T-helper 1 cell treated with Interleukin-12 subunit alpha and Interleukin-12 subunit beta and Interleukin-4 antibody, amounts not matched to agents 30 μg/mL and 1 μg/mL, for 36 hours (primary cell): ENCODE data around the gene RALGPS1.
A peak's percentile ranks its signal among the peaks of the same experiment; 100 is the strongest.

ENCODE experiments used
- H3K27ac Mint-ChIP-seq: one replicate; pipeline ENCODE4 v1.8.0; 2021; ENCODE audit warnings: mild to moderate bottlenecking, mixed read lengths
- H3K27me3 Mint-ChIP-seq: one replicate; pipeline ENCODE4 v1.8.0; 2021; ENCODE audit warnings: low read depth, mixed read lengths
- H3K36me3 Mint-ChIP-seq: one replicate; pipeline ENCODE4 v1.8.0; 2021; ENCODE audit warnings: low read depth, mixed read lengths
- H3K4me1 Mint-ChIP-seq: one replicate; pipeline ENCODE4 v1.8.0; 2021; ENCODE audit warnings: low read depth, mixed read lengths
- H3K4me3 Mint-ChIP-seq: one replicate; pipeline ENCODE4 v1.8.0; 2021; ENCODE audit warnings: mild to moderate bottlenecking, moderate library complexity, mixed read lengths
- H3K9me3 Mint-ChIP-seq: one replicate; pipeline ENCODE4 v1.8.0; 2021; ENCODE audit warnings: mixed read lengths

Gene RALGPS1

DNA sequence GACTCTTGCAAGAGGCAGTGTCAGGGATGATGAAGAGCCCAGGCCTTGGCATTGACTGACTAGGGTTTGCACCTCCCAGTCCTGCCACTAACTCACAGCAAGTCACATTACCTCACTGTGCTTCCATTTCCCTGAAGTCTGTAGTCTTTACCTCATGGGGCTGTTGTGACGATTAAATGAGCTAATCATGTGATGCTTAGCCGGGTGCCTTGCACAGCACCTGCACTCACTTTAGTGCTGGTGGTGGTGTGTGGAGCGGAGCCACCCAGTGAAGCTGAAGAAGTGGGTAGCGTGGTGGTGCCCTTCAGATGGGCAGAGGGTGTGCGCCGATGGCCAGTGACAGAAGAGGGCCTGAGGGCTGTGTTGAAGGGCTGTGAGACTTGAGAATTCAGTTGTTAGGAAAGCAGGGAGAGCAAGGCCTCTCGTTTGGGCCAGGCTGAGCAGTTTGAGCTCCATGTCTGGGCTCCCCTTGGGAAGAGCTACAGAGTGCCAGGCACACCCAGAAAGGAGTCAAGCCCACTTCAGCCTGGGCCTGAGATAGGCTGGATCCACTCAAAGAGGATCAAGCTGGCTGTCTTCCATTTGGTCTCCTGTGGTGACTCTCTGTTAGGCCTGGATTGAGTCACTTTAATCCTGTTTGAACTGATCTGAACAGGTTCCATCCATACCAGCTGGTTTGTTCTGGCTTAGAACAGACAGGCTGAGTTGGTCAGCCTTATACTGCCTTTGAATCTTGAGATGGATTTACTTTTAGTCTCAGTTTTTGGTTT lies 42.5 kb downstream of the RALGPS1 start:
- peaks cover 43% of the 10 kb centered on the region for H3K27me3 Mint-ChIP-seq
- H3K4me1 Mint-ChIP-seq, result no peaks in the 10 kb centered on the region
- H3K9me3 Mint-ChIP-seq, result no peaks in the 10 kb centered on the region
- no peak overlapping the region for H3K4me3 Mint-ChIP-seq
- H3K27ac Mint-ChIP-seq, result no peak overlapping the region
- H3K36me3 Mint-ChIP-seq, result no peaks in the 10 kb centered on the region

DNA sequence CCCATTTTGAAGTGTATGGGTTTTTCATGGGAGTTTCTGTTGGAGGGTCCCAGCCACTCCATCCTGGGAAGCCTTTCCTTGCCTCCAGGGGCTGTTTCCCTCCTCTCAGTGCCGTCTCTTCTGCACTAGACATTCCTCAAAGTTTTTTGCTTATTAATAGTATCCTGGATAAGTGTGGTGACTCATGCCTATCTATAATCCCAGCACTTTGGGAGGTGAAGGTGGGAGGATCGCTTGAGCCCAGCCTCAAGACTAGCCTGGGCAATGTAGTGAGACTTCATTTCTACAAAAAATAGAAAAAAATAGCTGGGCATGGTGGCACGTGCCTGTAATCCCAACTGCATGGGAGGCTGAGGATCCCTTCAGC lies 43.1 kb downstream of the RALGPS1 start:
- H3K36me3 Mint-ChIP-seq, result no peaks in the 10 kb centered on the region
- no peak overlapping the region for H3K27ac Mint-ChIP-seq
- no peak overlapping the region for H3K4me3 Mint-ChIP-seq
- no peaks in the 10 kb centered on the region for H3K9me3 Mint-ChIP-seq
- peaks cover 37% of the 10 kb centered on the region for H3K27me3 Mint-ChIP-seq
- H3K4me1 Mint-ChIP-seq, result no peaks in the 10 kb centered on the region

DNA sequence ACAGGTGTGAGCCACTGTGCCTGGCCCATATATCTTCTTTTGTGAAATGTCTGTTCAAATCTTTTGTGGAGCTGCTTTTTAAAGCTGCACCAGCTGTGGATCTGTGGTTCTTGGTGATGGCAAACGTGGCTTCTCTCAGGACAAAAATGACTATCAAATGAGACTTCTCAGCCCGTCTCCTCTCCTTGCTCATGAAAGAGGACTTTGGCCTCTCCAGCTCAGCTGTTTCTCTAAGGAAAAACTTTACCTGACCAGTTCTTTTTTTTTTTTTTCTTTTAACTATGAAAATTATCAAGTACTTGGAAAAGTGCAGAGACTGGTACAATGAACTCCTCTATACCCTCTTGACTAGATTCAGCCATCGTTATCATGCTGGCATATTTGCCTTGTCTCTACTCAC lies 44.8 kb downstream of the RALGPS1 start:
- H3K27ac Mint-ChIP-seq, result no peak overlapping the region
- no peaks in the 10 kb centered on the region for H3K36me3 Mint-ChIP-seq
- H3K4me1 Mint-ChIP-seq, result no peaks in the 10 kb centered on the region
- H3K27me3 Mint-ChIP-seq, result peaks cover 28% of the 10 kb centered on the region
- no peaks in the 10 kb centered on the region for H3K9me3 Mint-ChIP-seq
- no peak overlapping the region for H3K4me3 Mint-ChIP-seq

DNA sequence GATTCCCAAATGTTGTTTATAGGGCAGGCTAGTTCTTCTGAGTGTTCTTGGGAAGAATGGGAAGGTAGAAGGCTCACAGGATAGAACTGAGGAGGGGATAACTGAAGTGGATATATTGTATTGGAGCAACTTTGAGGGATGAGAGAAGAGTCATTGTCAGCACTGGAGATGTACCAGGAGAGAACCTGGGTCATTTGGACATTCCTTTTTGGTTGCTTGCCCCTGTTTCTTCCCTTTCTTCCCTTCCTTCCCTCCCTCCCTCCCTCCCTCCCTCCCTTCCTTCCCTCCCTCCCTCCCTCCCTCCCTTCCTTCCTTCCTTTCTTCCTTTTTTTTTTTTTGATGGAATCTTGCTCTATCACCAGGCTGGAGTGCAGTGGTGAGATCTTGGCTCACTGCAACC lies 45.3 kb downstream of the RALGPS1 start:
- H3K27ac Mint-ChIP-seq, result no peak overlapping the region
- no peaks in the 10 kb centered on the region for H3K36me3 Mint-ChIP-seq
- no peaks in the 10 kb centered on the region for H3K4me1 Mint-ChIP-seq
- no peak overlapping the region for H3K4me3 Mint-ChIP-seq
- H3K9me3 Mint-ChIP-seq, result no peaks in the 10 kb centered on the region
- peaks cover 26% of the 10 kb centered on the region for H3K27me3 Mint-ChIP-seq

DNA sequence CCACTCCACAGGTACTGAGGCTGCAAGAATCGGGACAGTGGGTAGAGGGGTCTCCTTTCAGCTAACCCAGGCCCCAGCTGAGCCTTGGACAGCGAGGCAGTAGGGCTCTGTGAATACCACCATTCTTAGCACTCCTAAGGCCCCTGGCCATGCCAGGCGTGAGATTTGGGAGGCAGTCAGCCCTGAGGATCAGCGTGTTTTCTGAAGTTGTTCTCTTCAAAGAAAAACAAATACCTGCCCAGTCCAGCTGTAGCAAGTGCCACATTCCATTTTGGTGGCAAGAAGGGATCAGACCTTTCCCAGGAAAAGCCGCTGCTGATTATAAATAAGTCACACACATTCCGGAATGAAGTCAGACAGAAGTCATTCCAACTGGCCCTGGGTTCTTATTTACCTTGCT lies 47.8 kb downstream of the RALGPS1 start:
- H3K27me3 Mint-ChIP-seq, result peaks cover 28% of the 10 kb centered on the region
- H3K4me3 Mint-ChIP-seq, result no peak overlapping the region
- no peak overlapping the region for H3K27ac Mint-ChIP-seq
- H3K36me3 Mint-ChIP-seq, result no peaks in the 10 kb centered on the region
- H3K9me3 Mint-ChIP-seq, result no peaks in the 10 kb centered on the region
- H3K4me1 Mint-ChIP-seq, result peaks cover 4% of the 10 kb centered on the region

DNA sequence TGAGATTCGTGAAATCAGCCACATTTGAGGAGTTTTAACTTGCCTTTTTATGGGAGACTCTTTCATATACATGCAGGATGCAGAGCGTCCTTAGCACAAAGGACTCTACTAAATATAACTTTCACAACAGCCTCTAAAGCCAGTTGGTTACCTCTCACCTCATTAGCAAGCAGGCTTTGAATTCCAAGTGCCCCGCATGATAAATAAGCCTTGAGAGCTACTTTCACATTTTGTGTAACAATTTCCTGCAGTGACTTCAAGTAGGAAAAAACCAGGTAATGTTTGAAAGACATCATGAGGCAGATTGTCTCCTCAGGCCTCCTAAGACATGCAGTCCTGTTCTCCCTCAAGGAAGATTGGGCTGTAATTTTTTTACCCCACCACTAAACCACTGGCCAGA lies 50.5 kb downstream of the RALGPS1 start:
- Mint-ChIP-seq H3K27me3 (peaks cover 20% of the 10 kb centered on the region), H3K4me3 (no peak overlapping the region), H3K9me3 (no peaks in the 10 kb centered on the region), H3K4me1 (peaks cover 4% of the 10 kb centered on the region), H3K27ac (no peak overlapping the region), H3K36me3 (no peaks in the 10 kb centered on the region)

DNA sequence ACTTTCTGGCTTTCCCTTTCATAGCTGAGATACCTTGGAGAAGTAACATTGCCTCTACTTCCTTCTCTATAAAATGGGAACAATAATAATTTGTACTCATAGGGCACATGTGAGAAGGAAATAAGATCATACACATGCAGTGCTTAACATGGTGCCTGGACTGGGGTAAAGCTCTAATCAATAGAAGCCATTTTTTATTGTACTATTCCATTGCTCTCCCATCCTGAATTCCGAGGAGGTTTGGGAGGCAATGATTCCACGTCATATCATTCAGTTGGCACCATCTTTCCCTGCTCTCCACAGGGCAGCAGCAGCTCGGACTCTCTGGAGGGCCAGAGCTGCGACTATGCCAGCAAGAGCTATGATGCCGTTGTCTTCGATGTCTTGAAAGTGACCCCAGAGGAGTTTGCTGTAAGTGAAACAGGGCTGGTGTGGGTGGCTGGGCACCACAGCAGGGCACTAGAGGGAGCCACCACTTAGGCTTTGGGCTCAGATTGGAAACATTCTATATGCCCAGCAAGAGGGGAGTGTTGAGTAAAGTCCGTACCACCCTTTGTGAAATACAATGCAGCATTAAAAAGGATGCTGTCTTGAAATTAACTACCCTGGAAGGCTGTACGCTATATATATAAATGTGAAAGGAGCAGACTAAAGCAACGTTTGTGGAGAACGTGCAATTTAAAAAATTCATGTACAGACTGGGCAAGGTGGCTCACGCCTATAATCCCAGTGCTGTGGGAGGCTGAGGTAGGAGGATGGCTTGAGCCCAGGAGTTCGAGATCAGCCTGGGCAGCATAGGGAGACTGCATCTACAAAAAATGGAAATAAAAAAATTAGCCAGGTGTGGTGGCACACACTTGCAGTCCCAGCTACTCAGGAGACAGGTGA lies 51.2 kb downstream of the RALGPS1 start:
- no peak overlapping the region for H3K4me3 Mint-ChIP-seq
- peak overlapping the region; percentile 12 for H3K27ac Mint-ChIP-seq
- H3K27me3 Mint-ChIP-seq, result peaks cover 24% of the 10 kb centered on the region
- peaks cover 9% of the 10 kb centered on the region for H3K4me1 Mint-ChIP-seq
- no peaks in the 10 kb centered on the region for H3K9me3 Mint-ChIP-seq
- peaks cover 1% of the 10 kb centered on the region for H3K36me3 Mint-ChIP-seq

DNA sequence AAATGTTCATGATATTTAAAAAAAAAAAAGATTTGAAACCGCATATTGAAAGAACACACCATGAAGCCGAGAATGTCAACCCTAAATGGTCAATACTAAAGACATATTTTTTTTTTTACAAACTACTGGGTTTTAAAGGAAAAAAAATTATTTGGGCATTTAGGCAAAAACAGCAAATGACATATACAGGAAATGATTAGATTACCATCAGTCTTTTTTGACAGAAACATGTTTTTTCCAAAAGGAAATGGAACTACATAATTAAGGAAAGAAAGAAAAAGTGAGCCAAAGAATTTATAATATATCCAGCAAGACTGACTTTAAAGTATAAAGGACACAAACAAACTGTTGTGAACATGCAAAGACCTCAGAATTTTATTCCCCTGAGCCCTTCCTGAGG lies 56.7 kb downstream of the RALGPS1 start:
- peaks cover 31% of the 10 kb centered on the region for H3K27me3 Mint-ChIP-seq
- no peak overlapping the region for H3K4me3 Mint-ChIP-seq
- no peaks in the 10 kb centered on the region for H3K9me3 Mint-ChIP-seq
- H3K27ac Mint-ChIP-seq, result no peak overlapping the region
- H3K36me3 Mint-ChIP-seq, result peaks cover 2% of the 10 kb centered on the region
- peaks cover 14% of the 10 kb centered on the region for H3K4me1 Mint-ChIP-seq

DNA sequence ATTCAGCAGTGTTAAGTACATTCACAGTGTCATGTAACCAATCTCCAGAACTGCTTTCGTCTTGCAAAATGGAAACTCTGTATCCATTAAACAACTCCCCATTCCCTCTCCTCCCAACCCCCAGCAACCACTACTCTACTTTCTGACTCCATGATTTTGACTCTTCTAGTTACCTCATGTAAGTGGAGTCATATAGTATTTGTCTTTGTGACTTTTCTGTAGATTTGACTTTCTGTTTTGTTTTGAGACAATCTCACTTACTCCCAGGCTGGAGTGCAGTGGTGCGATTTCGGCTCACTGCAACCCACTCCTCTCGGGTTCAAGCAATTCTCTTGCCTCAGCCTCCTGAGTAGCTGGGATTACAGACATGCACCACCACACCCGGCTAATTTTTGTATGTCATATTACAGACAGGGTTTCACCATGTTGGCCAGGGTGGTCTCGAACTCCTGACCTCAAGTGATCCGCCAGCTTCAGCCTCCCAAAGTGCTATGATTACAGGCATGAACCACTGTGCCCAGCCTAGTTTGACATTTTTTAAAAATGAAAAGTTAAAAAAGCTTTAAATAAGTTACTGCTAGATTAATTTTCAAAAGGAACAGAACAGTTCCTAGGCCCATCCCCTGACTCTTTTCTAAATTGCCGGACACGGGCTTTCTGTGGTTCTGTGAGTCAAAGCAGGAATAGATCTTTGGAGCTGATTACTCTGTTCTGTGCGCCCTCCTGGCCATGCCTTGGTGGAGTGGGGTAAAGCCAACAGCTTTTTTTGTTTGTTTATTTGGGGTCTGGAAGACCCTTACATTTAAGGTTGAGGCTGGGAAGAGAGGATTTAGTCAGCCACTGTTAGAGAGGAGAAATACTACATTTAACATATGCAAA lies 59.3 kb downstream of the RALGPS1 start:
- H3K27ac Mint-ChIP-seq, result no peak overlapping the region
- H3K27me3 Mint-ChIP-seq, result peaks cover 37% of the 10 kb centered on the region
- H3K4me1 Mint-ChIP-seq, result peaks cover 14% of the 10 kb centered on the region

DNA sequence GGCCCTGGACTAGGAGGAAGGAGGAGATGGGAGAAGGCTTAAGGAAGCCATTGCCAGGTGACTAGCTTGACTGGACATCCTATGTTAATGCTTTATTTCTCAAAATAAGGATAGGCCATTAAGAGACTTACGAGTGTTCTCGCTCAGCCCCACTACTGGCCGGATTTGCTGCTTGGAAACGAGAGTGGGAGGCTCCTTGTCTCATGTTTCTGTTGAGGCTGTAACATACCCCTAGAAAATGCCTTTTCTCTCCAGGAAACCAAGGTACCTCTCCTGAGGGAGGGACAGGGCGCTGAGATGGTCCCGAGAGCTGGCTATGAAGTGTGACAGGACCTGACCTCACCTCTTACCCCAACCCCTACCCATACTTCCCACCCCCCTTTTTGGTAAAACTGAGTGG lies 60.0 kb downstream of the RALGPS1 start:
- Mint-ChIP-seq H3K4me3 (no peak overlapping the region), H3K27ac (no peak overlapping the region), H3K9me3 (no peaks in the 10 kb centered on the region), H3K27me3 (peaks cover 35% of the 10 kb centered on the region), H3K4me1 (peaks cover 14% of the 10 kb centered on the region), H3K36me3 (peaks cover 2% of the 10 kb centered on the region)

More for the DNA sequence above, 59.3 kb downstream of the RALGPS1 start:
- Mint-ChIP-seq H3K9me3 (no peaks in the 10 kb centered on the region), H3K4me3 (no peak overlapping the region), H3K36me3 (peaks cover 2% of the 10 kb centered on the region)

DNA sequence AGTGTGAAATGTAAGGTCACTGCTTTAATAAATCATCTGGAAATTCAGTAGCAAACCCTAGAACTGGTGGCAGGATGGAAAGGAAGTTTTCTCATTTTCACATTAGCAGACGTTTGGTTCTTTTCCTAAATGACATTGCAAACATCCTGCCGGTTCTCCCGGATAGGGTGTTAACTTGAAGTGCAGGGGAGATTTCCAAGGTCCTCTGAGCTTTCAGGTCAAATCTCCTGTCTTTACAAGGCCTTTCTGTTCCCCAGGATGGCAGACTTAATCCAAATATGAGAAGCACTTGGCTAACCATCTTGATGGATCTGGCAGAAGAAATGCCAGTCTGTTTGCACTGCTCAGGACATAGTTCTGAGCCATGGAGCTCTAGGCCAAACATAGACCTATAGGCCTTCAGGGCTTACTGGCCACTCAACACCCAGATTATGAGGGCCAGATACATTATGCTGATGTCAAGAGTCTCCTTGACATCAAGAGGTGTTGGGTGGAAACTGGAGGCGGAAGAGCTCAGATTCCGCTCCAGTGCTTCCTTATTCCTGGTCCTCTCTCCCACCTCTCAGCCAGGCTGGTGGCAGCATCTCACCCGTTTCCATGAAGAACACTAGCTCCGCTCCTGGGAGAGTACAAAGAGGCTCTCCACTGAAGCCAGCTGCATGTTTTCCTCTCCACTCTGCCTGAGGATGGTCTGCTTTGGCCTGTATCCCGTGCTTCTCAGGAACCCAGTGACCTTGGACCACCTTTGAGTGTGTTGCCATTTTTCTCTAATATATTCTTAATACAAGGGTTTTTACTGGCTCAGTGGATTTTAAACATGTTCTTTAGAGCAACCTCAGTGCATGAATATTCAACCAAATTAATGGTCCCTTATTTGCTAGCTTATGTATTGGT lies 61.0 kb downstream of the RALGPS1 start:
- Mint-ChIP-seq H3K27me3 (peaks cover 25% of the 10 kb centered on the region), H3K4me1 (peaks cover 10% of the 10 kb centered on the region), H3K36me3 (peaks cover 2% of the 10 kb centered on the region), H3K4me3 (no peak overlapping the region), H3K27ac (no peak overlapping the region), H3K9me3 (no peaks in the 10 kb centered on the region)

DNA sequence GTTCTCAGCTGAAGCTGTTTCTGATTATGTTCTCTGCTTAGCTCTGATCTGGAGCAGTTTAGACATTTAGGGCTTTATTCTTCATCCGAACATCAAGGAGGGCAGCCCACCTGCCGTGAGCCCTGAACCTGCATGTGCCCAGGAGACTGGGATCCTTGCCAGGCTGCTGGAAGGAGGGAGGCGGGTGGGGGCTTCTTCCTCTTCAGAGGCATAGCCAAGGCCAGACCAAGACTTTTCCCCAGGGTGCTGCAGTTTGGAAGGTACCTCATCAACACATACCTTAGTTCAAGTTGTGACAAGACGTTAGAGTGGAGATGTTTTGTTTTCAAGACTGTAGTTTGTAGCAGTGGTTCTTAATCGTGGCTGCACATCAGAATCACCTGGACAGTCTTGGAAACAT lies 64.9 kb downstream of the RALGPS1 start:
- peaks cover 16% of the 10 kb centered on the region for H3K9me3 Mint-ChIP-seq
- peaks cover 9% of the 10 kb centered on the region for H3K27me3 Mint-ChIP-seq
- no peak overlapping the region for H3K4me3 Mint-ChIP-seq
- peaks cover 21% of the 10 kb centered on the region for H3K4me1 Mint-ChIP-seq
- H3K27ac Mint-ChIP-seq, result no peak overlapping the region
- peaks cover 20% of the 10 kb centered on the region for H3K36me3 Mint-ChIP-seq

DNA sequence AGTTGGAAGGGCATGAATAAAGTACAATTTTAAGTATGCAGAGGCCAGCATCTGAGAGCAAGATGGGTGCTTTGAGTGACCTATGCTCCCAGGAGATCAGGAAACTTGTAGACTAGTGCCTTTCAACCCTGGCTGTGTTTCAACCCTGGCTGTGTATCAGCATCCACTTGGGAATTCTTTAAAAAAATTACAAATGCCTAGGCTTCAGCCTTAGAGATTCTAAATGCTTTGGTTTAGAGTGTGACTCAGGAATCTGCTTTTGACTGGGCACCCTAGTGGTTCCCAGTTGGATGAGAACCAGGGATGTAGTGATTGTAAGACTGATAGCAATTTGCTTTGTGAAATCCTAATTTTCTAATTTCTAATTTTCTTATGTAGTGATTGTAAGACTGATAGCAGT lies 65.6 kb downstream of the RALGPS1 start:
- Mint-ChIP-seq H3K4me1 (peaks cover 29% of the 10 kb centered on the region), H3K27ac (no peak overlapping the region), H3K27me3 (peaks cover 9% of the 10 kb centered on the region), H3K36me3 (peaks cover 22% of the 10 kb centered on the region), H3K9me3 (peaks cover 16% of the 10 kb centered on the region), H3K4me3 (no peak overlapping the region)
